GM23338 (cell line): ENCODE results near the gene PSMD8. TPM values are rescaled to one million over a fixed set of nuclear protein-coding genes. Genes with fewer than 3 reads are reported as not detected.

Experiments used
- ATAC-seq: fragments of 200-7000 bp; cut with Tn5 transposase; 3 replicates; pipeline ENCODE4 v1.9.1; 2020
- DNase-seq: peaks from one replicate; pipeline ENCODE4 v3.0.0-alpha.2; 2015; ENCODE audit warnings: low spot score
- H2AFZ ChIP-seq: fragments of 200-600 bp; sonication (generic); 2 replicates; pipeline ENCODE4 v1.8.0; 2016; ENCODE audit warnings: antibody characterized with exemption, mild to moderate bottlenecking, moderate library complexity
- H3F3A ChIP-seq: fragments of 200-600 bp; sonication (generic); replicated peaks from 2 replicates; pipeline ENCODE4 v1.8.0; 2017; ENCODE audit warnings: antibody characterized with exemption, mixed run types, low read depth
- H3K27ac ChIP-seq: fragments of 200-600 bp; sonication (generic); 2 replicates; pipeline ENCODE4 v1.6.1; 2016; ENCODE audit warnings: low read depth
- H3K27me3 ChIP-seq: fragments of 200-600 bp; sonication (generic); 2 replicates; pipeline ENCODE4 v1.8.0; 2016; ENCODE audit warnings: mild to moderate bottlenecking, mixed run types, moderate library complexity; ENCODE audit not compliant: insufficient read depth
- H3K36me3 ChIP-seq: fragments of 200-600 bp; sonication (generic); 2 replicates; pipeline ENCODE4 v1.8.0; 2016; ENCODE audit warnings: mild to moderate bottlenecking; ENCODE audit not compliant: insufficient read depth
- H3K4me1 ChIP-seq: fragments of 200-600 bp; sonication (generic); 2 replicates; pipeline ENCODE4 v1.8.0; 2016; ENCODE audit warnings: mild to moderate bottlenecking, moderate library complexity; ENCODE audit not compliant: insufficient read depth
- H3K4me2 ChIP-seq: fragments of 200-600 bp; sonication (generic); 2 replicates; pipeline ENCODE4 v1.7.1; 2017; ENCODE audit warnings: mixed run types
- H3K4me3 ChIP-seq: fragments of 200-600 bp; sonication (generic); 2 replicates; pipeline ENCODE4 v1.6.1; 2016; ENCODE audit warnings: mixed run types
- H3K79me2 ChIP-seq: fragments of 200-600 bp; sonication (generic); replicated peaks from 2 replicates; pipeline ENCODE4 v1.8.0; 2017; ENCODE audit warnings: mild to moderate bottlenecking; ENCODE audit not compliant: insufficient read depth
- H3K9me2 ChIP-seq: fragments of 200-600 bp; sonication (generic); 2 replicates; pipeline ENCODE4 v1.8.0; 2017; ENCODE audit not compliant: insufficient read depth
- H4K20me1 ChIP-seq: fragments of 200-600 bp; sonication (generic); replicated peaks from 2 replicates; pipeline ENCODE4 v1.8.0; 2017; ENCODE audit warnings: mild to moderate bottlenecking; ENCODE audit not compliant: insufficient read depth
- H3K27ac Mint-ChIP-seq: 2 replicates; pipeline ENCODE4 v1.8.0; 2020; ENCODE audit warnings: inconsistent platforms, mild to moderate bottlenecking, moderate library complexity, mixed read lengths
- H3K27me3 Mint-ChIP-seq: 3 replicates; pipeline ENCODE4 v1.8.0; 2022; ENCODE audit warnings: low read depth, mild to moderate bottlenecking, moderate library complexity, mixed read lengths, inconsistent platforms; ENCODE audit not compliant: insufficient read depth, poor library complexity
- H3K36me3 Mint-ChIP-seq: 3 replicates; pipeline ENCODE4 v1.8.0; 2021; ENCODE audit warnings: low read depth, mild to moderate bottlenecking, inconsistent platforms, moderate library complexity, mixed read lengths
- H3K4me1 Mint-ChIP-seq: 3 replicates; pipeline ENCODE4 v1.8.0; 2020; ENCODE audit warnings: mild to moderate bottlenecking, inconsistent platforms, mixed read lengths
- H3K4me3 Mint-ChIP-seq: 3 replicates; pipeline ENCODE4 v1.8.0; 2021; ENCODE audit warnings: moderate library complexity, mild to moderate bottlenecking, inconsistent platforms, mixed read lengths
- H3K9me3 Mint-ChIP-seq: 3 replicates; pipeline ENCODE4 v1.8.0; 2020; ENCODE audit warnings: moderate library complexity, mild to moderate bottlenecking, inconsistent platforms, mixed read lengths
- CREB1 ChIP-seq: fragments of 250-450 bp; sonication (Bioruptor Pico); IDR thresholded peaks from 2 replicates; pipeline ENCODE4 v1.5.0; 2020; ENCODE audit warnings: low read depth, mild to moderate bottlenecking, moderate library complexity
- CTCF ChIP-seq, 2 experiments: fragments of 200-600 bp in 1 of 2; sonication (generic) in 1 of 2; conservative IDR thresholded peaks; 2 replicates each; pipeline versions ENCODE4 v1.5.1 to v1.6.1; 2016 to 2017; ENCODE audit warnings: antibody characterized with exemption in 2 of 2, low read depth in 2 of 2, mild to moderate bottlenecking in 2 of 2, moderate library complexity in 1 of 2
- ETS1 ChIP-seq: IDR thresholded peaks from 2 replicates; pipeline ENCODE4 v1.6.1; 2016; ENCODE audit warnings: antibody characterized with exemption
- EZH2 ChIP-seq: fragments of 200-600 bp; sonication (generic); IDR thresholded peaks from one replicate; pipeline ENCODE4 v1.8.0; 2017; ENCODE audit warnings: antibody characterized with exemption, mild to moderate bottlenecking, low read depth; ENCODE audit not compliant: unreplicated experiment
- JUNB ChIP-seq: IDR thresholded peaks from one replicate; pipeline ENCODE4 v1.6.1; 2016; ENCODE audit warnings: antibody characterized with exemption; ENCODE audit not compliant: unreplicated experiment
- NANOG ChIP-seq: IDR thresholded peaks from 2 replicates; pipeline ENCODE4 v1.6.1; 2016; ENCODE audit warnings: antibody characterized with exemption, borderline replicate concordance
- POLR2AphosphoS5 ChIP-seq: IDR thresholded peaks from 2 replicates; pipeline ENCODE4 v1.6.1; 2016; ENCODE audit warnings: antibody characterized with exemption, low read depth
- STAT1 ChIP-seq: IDR thresholded peaks from one replicate; pipeline ENCODE4 v1.6.1; 2016; ENCODE audit warnings: antibody characterized with exemption; ENCODE audit not compliant: unreplicated experiment
- ZNF114 ChIP-seq: fragments of 250-450 bp; sonication (Bioruptor Pico); IDR thresholded peaks from 2 replicates; pipeline ENCODE4 v1.5.0; 2020; ENCODE audit warnings: mild to moderate bottlenecking, moderate library complexity
- ZNF462 ChIP-seq: fragments of 250-450 bp; sonication (Bioruptor Pico); IDR thresholded peaks from 2 replicates; pipeline ENCODE4 v1.5.0; 2020; ENCODE audit warnings: mild to moderate bottlenecking, moderate library complexity
- polyA plus RNA-seq: library from polyadenylated mRNA; unstranded; fragments of >200 nt; fragmentation: Nextera tagmentation; extraction: Ambion mirVana; gene quantifications from 2 replicates; pipeline ENCODE4 v1.2.1, GENCODE V29; 2016
- total RNA-seq: library from RNA; depleted of rRNA; stranded (reverse); fragments of >200 nt; shearing (Covaris generic); gene quantifications from 2 replicates; pipeline ENCODE4 v1.2.3, GENCODE V29; 2014

Gene PSMD8
- total and polyA plus RNA-seq, 2 experiments from 2014 or later: 129 to 241 TPM

GRCh38 chr19:38394488-38394887 lies 20.1 kb downstream of the PSMD8 start:
- Mint-ChIP-seq H3K27ac (no peak overlapping the region), H3K4me1 (peaks cover 49% of the 10 kb centered on the region), H3K4me3 (peak overlapping the region; percentile 63), H3K27me3 (peaks cover 55% of the 10 kb centered on the region), H3K9me3 (peaks cover 4% of the 10 kb centered on the region; the same call in 1 of the 3 replicates), H3K36me3 (peaks cover 45% of the 10 kb centered on the region)
- H4K20me1 ChIP-seq: peaks cover 3% of the 10 kb centered on the region; the same call in 1 of the 2 replicates
- ATAC-seq: peak; percentile 89
- peak overlapping the region; percentile 93 for H3K4me2 ChIP-seq
- TF ChIP-seq POLR2AphosphoS5 (peak; percentile 67), JUNB (no peak)
- peak overlapping the region; percentile 58 for H3K4me3 ChIP-seq
- H3K4me1 ChIP-seq: peaks cover 14% of the 10 kb centered on the region
- peaks cover 49% of the 10 kb centered on the region for H3K27me3 ChIP-seq
- H3F3A ChIP-seq: peaks cover 17% of the 10 kb centered on the region; the same call in 1 of the 2 replicates
- H2AFZ ChIP-seq: no peak overlapping the region
- H3K27ac ChIP-seq: no peak overlapping the region
- H3K9me2 ChIP-seq: peaks cover 6% of the 10 kb centered on the region; the same call in 1 of the 2 replicates
- H3K79me2 ChIP-seq: peaks cover 10% of the 10 kb centered on the region
- H3K36me3 ChIP-seq: peaks cover 3% of the 10 kb centered on the region; the same call in 1 of the 2 replicates
- peak; percentile 99 for DNase-seq

GRCh38 chr19:38395381-38396114 lies 21.2 kb downstream of the PSMD8 start:
- Histone ChIP-seq H3K4me1 (peaks cover 11% of the 10 kb centered on the region), H3K4me2 (peak overlapping the region; percentile 93), H3K27ac (no peak overlapping the region), H2AFZ (peak overlapping the region; percentile 87; the same call in 1 of the 2 replicates), H3K9me2 (peaks cover 6% of the 10 kb centered on the region; the same call in 1 of the 2 replicates), H3F3A (peaks cover 17% of the 10 kb centered on the region; the same call in 1 of the 2 replicates), H3K4me3 (peak overlapping the region; percentile 58), H3K27me3 (peaks cover 60% of the 10 kb centered on the region), H3K36me3 (peaks cover 3% of the 10 kb centered on the region; the same call in 1 of the 2 replicates), H4K20me1 (peaks cover 3% of the 10 kb centered on the region; the same call in 1 of the 2 replicates), H3K79me2 (peaks cover 10% of the 10 kb centered on the region)
- DNase-seq: peak; percentile 40
- Mint-ChIP-seq H3K27ac (no peak overlapping the region), H3K4me1 (peaks cover 44% of the 10 kb centered on the region), H3K27me3 (peaks cover 65% of the 10 kb centered on the region), H3K9me3 (peaks cover 4% of the 10 kb centered on the region; the same call in 2 of the 3 replicates), H3K4me3 (peak overlapping the region; percentile 63), H3K36me3 (peaks cover 42% of the 10 kb centered on the region)
- TF ChIP-seq ZNF114 (no peak), CREB1 (CRISPR knock-in tag) (no peak), POLR2AphosphoS5 (no peak), NANOG (no peak), STAT1 (no peak), CTCF (conservative IDR thresholded peaks at IDR 0.05; ENCODE audit: low read depth in 2 of 2) (no peak), EZH2 (peak; percentile 25), ZNF462 (CRISPR knock-in tag) (no peak), ETS1 (no peak)
- peak; percentile 30 for ATAC-seq
